PC-3 (cell line): ENCODE measurements around the gene THOC5. TPM values are rescaled to one million over a fixed set of nuclear protein-coding genes. Genes with fewer than 3 reads are reported as not detected.
"Not testable (repeated sequence)": the region's sequence is repeated elsewhere in the genome, so short reads cannot be mapped to it uniquely, and the experiment has no call there.

Experiments
- ATAC-seq: fragments of 200-7000 bp; cut with Tn5 transposase; 2 replicates; pipeline ENCODE4 v1.9.1; 2020; ENCODE audit warnings: mild to moderate bottlenecking, moderate library complexity
- BruUV-seq: library from RNA; stranded (reverse); fragments of 400-500 nt; replicated peaks from 2 replicates; lab custom pipeline; 2021; lab: Mats Ljungman, UMichigan
- CTCF ChIA-PET: fragments of 300-600 bp; sonication (Branson Sonifier 250); formaldehyde crosslinking; loops from one replicate; lab custom pipeline; 2022; ENCODE audit warnings: antibody characterized with exemption; lab: Charles Lee
- POLR2A ChIA-PET: fragments of 300-600 bp; sonication (Branson Sonifier 250); formaldehyde crosslinking; loops from one replicate; lab custom pipeline; 2022; ENCODE audit warnings: antibody characterized with exemption; ENCODE audit not compliant: unreplicated experiment; lab: Charles Lee
- DNase-seq: peaks from one replicate; pipeline ENCODE4 v3.0.0-alpha.2; 2015
- H2AFZ ChIP-seq: fragments of 300-600 bp; sonication (generic); 2 replicates; pipeline ENCODE4 v1.6.0; 2016; ENCODE audit warnings: antibody characterized with exemption, low read length
- H3F3A ChIP-seq: fragments of 300-600 bp; sonication (generic); one replicate; pipeline ENCODE4 v1.6.0; 2017; ENCODE audit warnings: antibody characterized with exemption, low read length, control low read depth, mild to moderate bottlenecking; ENCODE audit not compliant: unreplicated experiment
- H3K27ac ChIP-seq: fragments of 300-600 bp; sonication (generic); 2 replicates; pipeline ENCODE4 v1.5.1; 2016; ENCODE audit warnings: mild to moderate bottlenecking, low read length
- H3K27me3 ChIP-seq: fragments of 300-600 bp; sonication (generic); 2 replicates; pipeline ENCODE4 v1.6.1; 2016; ENCODE audit warnings: low read length, mixed read lengths
- H3K36me3 ChIP-seq: fragments of 300-600 bp; sonication (generic); 2 replicates; pipeline ENCODE4 v1.6.1; 2016; ENCODE audit warnings: low read depth, mixed run types, low read length, mixed read lengths
- H3K4me1 ChIP-seq: fragments of 300-600 bp; sonication (generic); 2 replicates; pipeline ENCODE4 v1.5.1; 2016; ENCODE audit warnings: low read length; ENCODE audit not compliant: insufficient read depth
- H3K4me2 ChIP-seq: fragments of 300-600 bp; sonication (generic); 2 replicates; pipeline ENCODE4 v1.6.0; 2016; ENCODE audit warnings: low read length
- H3K4me3 ChIP-seq: fragments of 300-600 bp; sonication (generic); 2 replicates; pipeline ENCODE4 v1.5.1; 2016; ENCODE audit warnings: mild to moderate bottlenecking, low read length, mixed read lengths
- H3K79me2 ChIP-seq: fragments of 300-600 bp; sonication (generic); 2 replicates; pipeline ENCODE4 v1.6.1; 2017; ENCODE audit warnings: low read length, mixed read lengths
- H3K9ac ChIP-seq: fragments of 300-600 bp; sonication (generic); 2 replicates; pipeline ENCODE4 v1.6.0; 2016; ENCODE audit warnings: mild to moderate bottlenecking, low read length
- H3K9me2 ChIP-seq: fragments of 300-600 bp; sonication (generic); replicated peaks from 2 replicates; pipeline ENCODE4 v1.6.1; 2016; ENCODE audit warnings: mixed run types, low read length, mixed read lengths
- H3K9me3 ChIP-seq: fragments of 300-600 bp; sonication (generic); 2 replicates; pipeline ENCODE4 v1.6.1; 2016; ENCODE audit warnings: low read length, mixed read lengths
- H4K20me1 ChIP-seq: fragments of 300-600 bp; sonication (generic); 2 replicates; pipeline ENCODE4 v1.6.1; 2016; ENCODE audit warnings: low read length, mixed read lengths
- EZH2 ChIP-seq: fragments of 300-600 bp; sonication (generic); IDR thresholded peaks from one replicate; pipeline ENCODE4 v1.6.1; 2017; ENCODE audit warnings: antibody characterized with exemption, mild to moderate bottlenecking, low read length; ENCODE audit not compliant: unreplicated experiment
- EZH2phosphoT487 ChIP-seq: fragments of 300-600 bp; sonication (generic); IDR thresholded peaks from 2 replicates; pipeline ENCODE4 v1.6.1; 2018; ENCODE audit warnings: mild to moderate bottlenecking, antibody characterized with exemption, low read length, borderline replicate concordance
- intact Hi-C: fragments of 100-400 bp; cut with micrococcal nuclease; formaldehyde crosslinking; loops from 2 replicates; pipeline ENCODE4 v1.9.0; 2023
- total RNA-seq: library from RNA; depleted of rRNA; stranded (reverse); fragments of >200 nt; gene quantifications from 2 replicates; pipeline ENCODE4 v1.2.3, GENCODE V29; 2014
- TF ChIP-seq, protein P1 (sequence below): fragments of 300-600 bp; sonication (generic); conservative IDR thresholded peaks from 2 replicates; pipeline ENCODE4 v1.5.1; 2017; ENCODE audit warnings: antibody characterized with exemption, low read depth, mild to moderate bottlenecking, low read length

The THOC5 gene
- total RNA-seq, 1 experiment from 2014 or later = 33.9 TPM

DNA sequence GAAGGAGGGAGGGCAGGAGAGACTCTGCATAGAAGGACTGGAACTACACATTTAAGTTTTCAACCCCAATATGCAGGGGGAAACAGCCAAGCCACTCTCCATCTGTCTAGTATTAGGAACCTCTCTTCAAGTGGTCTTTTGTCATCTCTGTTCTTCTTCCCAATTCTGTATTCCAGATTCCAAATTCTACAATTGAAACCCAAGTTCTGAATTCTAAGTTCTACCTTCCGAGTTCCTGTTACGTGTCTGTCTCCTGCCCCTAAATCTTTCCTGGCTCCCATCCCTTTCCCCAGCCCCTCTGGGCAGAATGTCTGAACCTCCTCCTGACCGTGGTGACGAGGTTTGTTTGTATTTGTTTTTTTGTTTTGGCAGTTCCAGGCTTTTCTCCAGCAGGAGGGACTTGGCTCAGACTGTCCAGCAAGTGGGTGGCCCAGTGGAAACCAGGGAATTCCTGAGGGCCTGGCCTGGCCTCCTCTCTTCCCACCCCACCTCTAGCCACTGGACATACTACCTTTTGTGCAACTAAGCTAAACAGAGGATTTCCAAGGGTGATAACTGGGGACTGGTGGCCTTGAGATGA lies 1.6 kb upstream of the THOC5 start:
- no peak for DNase-seq
- H3K4me3 ChIP-seq = no peak overlapping the region
- ATAC-seq = no peak
- H4K20me1 ChIP-seq = no peaks in the 10 kb centered on the region
- H3K9me2 ChIP-seq = no peaks in the 10 kb centered on the region
- no peaks in the 10 kb centered on the region for H3K27me3 ChIP-seq
- H3K4me2 ChIP-seq = no peak overlapping the region
- no peak overlapping the region for H3K27ac ChIP-seq
- TF ChIP-seq EZH2phosphoT487 = no peak
- no peak for TF ChIP-seq EZH2
- TF ChIP-seq, protein P1, sequence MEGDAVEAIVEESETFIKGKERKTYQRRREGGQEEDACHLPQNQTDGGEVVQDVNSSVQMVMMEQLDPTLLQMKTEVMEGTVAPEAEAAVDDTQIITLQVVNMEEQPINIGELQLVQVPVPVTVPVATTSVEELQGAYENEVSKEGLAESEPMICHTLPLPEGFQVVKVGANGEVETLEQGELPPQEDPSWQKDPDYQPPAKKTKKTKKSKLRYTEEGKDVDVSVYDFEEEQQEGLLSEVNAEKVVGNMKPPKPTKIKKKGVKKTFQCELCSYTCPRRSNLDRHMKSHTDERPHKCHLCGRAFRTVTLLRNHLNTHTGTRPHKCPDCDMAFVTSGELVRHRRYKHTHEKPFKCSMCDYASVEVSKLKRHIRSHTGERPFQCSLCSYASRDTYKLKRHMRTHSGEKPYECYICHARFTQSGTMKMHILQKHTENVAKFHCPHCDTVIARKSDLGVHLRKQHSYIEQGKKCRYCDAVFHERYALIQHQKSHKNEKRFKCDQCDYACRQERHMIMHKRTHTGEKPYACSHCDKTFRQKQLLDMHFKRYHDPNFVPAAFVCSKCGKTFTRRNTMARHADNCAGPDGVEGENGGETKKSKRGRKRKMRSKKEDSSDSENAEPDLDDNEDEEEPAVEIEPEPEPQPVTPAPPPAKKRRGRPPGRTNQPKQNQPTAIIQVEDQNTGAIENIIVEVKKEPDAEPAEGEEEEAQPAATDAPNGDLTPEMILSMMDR = no peak
- no peaks in the 10 kb centered on the region for H3K9me3 ChIP-seq
- no TSS peak for BruUV-seq
- H3K36me3 ChIP-seq = no peaks in the 10 kb centered on the region; the same call in none of the 2 replicates
- H3F3A ChIP-seq = no peaks in the 10 kb centered on the region
- peaks cover 19% of the 10 kb centered on the region for H3K79me2 ChIP-seq
- intact Hi-C loops = no loop called here
- ChIA-PET POLR2A (no interaction called here), CTCF (interaction anchor here (0.6 kb wide), 1 partner anchor 202 kb away, joined by 3 read pairs; no protein-coding TSS in a partner anchor)
- H2AFZ ChIP-seq = no peak overlapping the region
- H3K9ac ChIP-seq = no peak overlapping the region
- H3K4me1 ChIP-seq = peaks cover 10% of the 10 kb centered on the region

DNA sequence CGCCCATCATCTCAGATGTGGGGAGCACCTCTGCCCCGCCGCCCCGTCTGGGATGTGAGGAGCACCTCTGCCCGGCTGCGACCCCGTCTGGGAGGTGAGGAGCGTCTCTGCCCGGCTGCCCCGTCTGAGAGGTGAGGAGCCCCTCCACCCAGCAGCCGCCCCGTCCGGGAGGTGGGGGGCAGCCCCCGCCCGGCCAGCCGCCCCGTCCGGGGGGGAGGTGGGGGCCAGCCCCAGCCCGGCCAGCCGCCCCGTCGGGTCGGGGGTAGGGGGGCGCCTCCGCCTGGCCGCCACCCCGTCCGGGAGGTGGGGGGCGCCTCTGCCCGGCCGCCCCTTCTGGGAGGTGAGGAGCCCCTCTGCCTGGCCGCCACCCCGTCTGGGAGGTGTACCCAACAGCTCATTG lies 1.2 kb downstream of the THOC5 start:
- H3K27ac ChIP-seq, ATAC-seq, DNase-seq, H3K4me1 ChIP-seq, H2AFZ ChIP-seq, H3K27me3 ChIP-seq, BruUV-seq, POLR2A ChIA-PET, H3K9me2 ChIP-seq, H3K9me3 ChIP-seq, H3K9ac ChIP-seq, intact Hi-C loops, H4K20me1 ChIP-seq, CTCF ChIA-PET, H3F3A ChIP-seq: not testable (repeated sequence)
- Histone ChIP-seq H3K4me2 (peak overlapping the region; percentile 83; the same call in 1 of the 2 replicates), H3K79me2 (peaks cover 25% of the 10 kb centered on the region), H3K4me3 (0 out of 2 replicates have a peak overlapping the region, but pooled peaks have one; percentile 73), H3K36me3 (peaks cover 11% of the 10 kb centered on the region)

GRCh38 chr22:29550005-29550404 lies 3.6 kb downstream of the THOC5 start:
- peaks cover 11% of the 10 kb centered on the region for H3K36me3 ChIP-seq
- no peaks in the 10 kb centered on the region for H3K9me3 ChIP-seq
- H3K79me2 ChIP-seq = peaks cover 25% of the 10 kb centered on the region
- H3K9ac ChIP-seq = no peak overlapping the region
- no peaks in the 10 kb centered on the region for H3F3A ChIP-seq
- ATAC-seq (no peak), DNase-seq (no peak)
- no peak overlapping the region for H3K4me3 ChIP-seq
- no peak overlapping the region for H2AFZ ChIP-seq
- ChIA-PET CTCF (no interaction called here), POLR2A (no interaction called here)
- H3K27me3 ChIP-seq = no peaks in the 10 kb centered on the region
- BruUV-seq = no TSS peak
- intact Hi-C loops = no loop called here
- H3K27ac ChIP-seq = no peak overlapping the region
- H3K9me2 ChIP-seq = no peaks in the 10 kb centered on the region
- TF ChIP-seq, protein P1 = no peak
- no peak for TF ChIP-seq EZH2
- TF ChIP-seq EZH2phosphoT487 = no peak
- H4K20me1 ChIP-seq = no peaks in the 10 kb centered on the region
- peaks cover 10% of the 10 kb centered on the region for H3K4me1 ChIP-seq
- no peak overlapping the region for H3K4me2 ChIP-seq

- H3K27ac ChIP-seq, H3K4me2 ChIP-seq, H4K20me1 ChIP-seq, H3K9me3 ChIP-seq, H2AFZ ChIP-seq, H3K4me3 ChIP-seq, BruUV-seq, H3F3A ChIP-seq, ATAC-seq, POLR2A ChIA-PET, H3K9me2 ChIP-seq, intact Hi-C loops, H3K79me2 ChIP-seq, H3K4me1 ChIP-seq, CTCF ChIA-PET, H3K27me3 ChIP-seq, H3K9ac ChIP-seq, DNase-seq: not testable (repeated sequence)
- H3K36me3 ChIP-seq = peaks cover 19% of the 10 kb centered on the region
Observed at GRCh38 chr22:29545045-29545444, 8.5 kb downstream of the THOC5 start.
